WTC11 (cell line): ENCODE measurements around the gene CYP2A6. TPM values are rescaled to one million over a fixed set of nuclear protein-coding genes. Genes with fewer than 3 reads are reported as not detected.

ENCODE experiments used
- ARID4B ChIP-seq: sonication (generic); formaldehyde crosslinking; IDR thresholded peaks from 2 replicates; pipeline ENCODE4 v1.8.0; 2023; ENCODE audit warnings: missing genetic modification reagents, mild to moderate bottlenecking, borderline replicate concordance
- ATF2 ChIP-seq: sonication (generic); formaldehyde crosslinking; IDR thresholded peaks from 2 replicates; pipeline ENCODE4 v1.8.1; 2022; ENCODE audit warnings: low read depth, missing genetic modification reagents, borderline replicate concordance
- CDX4 ChIP-seq: fragments of 250-450 bp; sonication (Bioruptor Pico); IDR thresholded peaks from 2 replicates; pipeline ENCODE4 v1.9.0; 2021; ENCODE audit warnings: moderate library complexity, mild to moderate bottlenecking, inconsistent platforms, borderline replicate concordance
- CREB1 ChIP-seq: sonication (generic); formaldehyde crosslinking; IDR thresholded peaks from 2 replicates; pipeline ENCODE4 v1.8.0; 2023; ENCODE audit warnings: mild to moderate bottlenecking, missing genetic modification reagents
- E2F5 ChIP-seq: sonication (generic); formaldehyde crosslinking; IDR thresholded peaks from 2 replicates; pipeline ENCODE4 v1.8.1; 2022; ENCODE audit warnings: mild to moderate bottlenecking, moderate library complexity, missing genetic modification reagents
- ESRRA ChIP-seq: sonication (generic); formaldehyde crosslinking; IDR thresholded peaks from 2 replicates; pipeline ENCODE4 v1.8.1; 2022; ENCODE audit warnings: mild to moderate bottlenecking, missing genetic modification reagents, borderline replicate concordance
- FOXJ3 ChIP-seq: sonication (generic); formaldehyde crosslinking; IDR thresholded peaks from 2 replicates; pipeline ENCODE4 v1.9.0; 2021; ENCODE audit warnings: missing genetic modification reagents, mild to moderate bottlenecking, borderline replicate concordance
- FOXP1 ChIP-seq: sonication (generic); formaldehyde crosslinking; IDR thresholded peaks from 2 replicates; pipeline ENCODE4 v1.8.0; 2022; ENCODE audit warnings: missing genetic modification reagents, mild to moderate bottlenecking, moderate library complexity, borderline replicate concordance
- GRHL2 ChIP-seq: fragments of 250-450 bp; sonication (Bioruptor Pico); IDR thresholded peaks from 2 replicates; pipeline ENCODE4 v1.8.0; 2022; ENCODE audit warnings: mild to moderate bottlenecking, moderate library complexity; ENCODE audit not compliant: insufficient replicate concordance, severe bottlenecking
- IRF1 ChIP-seq: sonication (generic); formaldehyde crosslinking; IDR thresholded peaks from 2 replicates; pipeline ENCODE4 v1.8.0; 2023; ENCODE audit warnings: missing genetic modification reagents
- MAX ChIP-seq: sonication (generic); formaldehyde crosslinking; IDR thresholded peaks from 2 replicates; pipeline ENCODE4 v1.8.0; 2022; ENCODE audit warnings: mild to moderate bottlenecking, missing genetic modification reagents
- MLX ChIP-seq: sonication (generic); formaldehyde crosslinking; IDR thresholded peaks from 2 replicates; pipeline ENCODE4 v1.8.1; 2023; ENCODE audit warnings: mild to moderate bottlenecking, missing genetic modification reagents, moderate library complexity
- NFE2L1 ChIP-seq: sonication (generic); formaldehyde crosslinking; IDR thresholded peaks from 2 replicates; pipeline ENCODE4 v1.8.1; 2023; ENCODE audit warnings: missing genetic modification reagents
- NR1H2 ChIP-seq: sonication (generic); formaldehyde crosslinking; IDR thresholded peaks from 2 replicates; pipeline ENCODE4 v1.9.0; 2021; ENCODE audit warnings: mild to moderate bottlenecking, moderate library complexity, missing genetic modification reagents
- SMAD4 ChIP-seq: sonication (generic); formaldehyde crosslinking; IDR thresholded peaks from 2 replicates; pipeline ENCODE4 v1.8.0; 2022; ENCODE audit warnings: mild to moderate bottlenecking, missing genetic modification reagents
- SOX15 ChIP-seq: fragments of 250-450 bp; sonication (Bioruptor Pico); IDR thresholded peaks from 2 replicates; pipeline ENCODE4 v1.9.0; 2021; ENCODE audit warnings: mild to moderate bottlenecking
- TCF7 ChIP-seq: sonication (generic); formaldehyde crosslinking; IDR thresholded peaks from 2 replicates; pipeline ENCODE4 v1.8.0; 2022; ENCODE audit warnings: mild to moderate bottlenecking, low read depth, missing genetic modification reagents, moderate library complexity
- ZBTB43 ChIP-seq: sonication (generic); formaldehyde crosslinking; IDR thresholded peaks from 2 replicates; pipeline ENCODE4 v1.8.1; 2023; ENCODE audit warnings: mild to moderate bottlenecking, missing genetic modification reagents
- ZNF121 ChIP-seq: sonication (generic); formaldehyde crosslinking; IDR thresholded peaks from 2 replicates; pipeline ENCODE4 v1.8.0; 2023; ENCODE audit warnings: missing genetic modification reagents
- ZNF416 ChIP-seq: fragments of 250-450 bp; sonication (Bioruptor Pico); IDR thresholded peaks from 2 replicates; pipeline ENCODE4 v1.9.0; 2021; ENCODE audit warnings: mild to moderate bottlenecking, inconsistent platforms
- ZNF512 ChIP-seq: sonication (generic); formaldehyde crosslinking; IDR thresholded peaks from 2 replicates; pipeline ENCODE4 v1.8.1; 2022; ENCODE audit warnings: missing genetic modification reagents, borderline replicate concordance
- ZSCAN18 ChIP-seq: fragments of 250-450 bp; sonication (Bioruptor Pico); IDR thresholded peaks from 2 replicates; pipeline ENCODE4 v2.1.2; 2022; ENCODE audit warnings: mild to moderate bottlenecking, moderate library complexity
- total RNA-seq: library from RNA; stranded (reverse); gene quantifications from 3 replicates; pipeline ENCODE4 v1.2.3, GENCODE V29; 2021

The CYP2A6 gene
- total RNA-seq, 1 experiment from 2014 or later: 0.28 TPM

- TF ChIP-seq MLX (CRISPR knock-in tag) (no peak), SMAD4 (CRISPR knock-in tag) (no peak), GRHL2 (CRISPR knock-in tag) (no peak), ZBTB43 (CRISPR knock-in tag) (peak; percentile 71), ZNF512 (CRISPR knock-in tag) (no peak), ZNF416 (CRISPR knock-in tag) (no peak), FOXP1 (CRISPR knock-in tag) (0 out of 2 replicates have a peak, but pooled peaks have one; percentile 20), ARID4B (CRISPR knock-in tag) (no peak), CDX4 (CRISPR knock-in tag) (no peak), IRF1 (CRISPR knock-in tag) (no peak), E2F5 (CRISPR knock-in tag) (no peak), ZSCAN18 (CRISPR knock-in tag) (no peak), ZNF121 (CRISPR knock-in tag) (no peak), TCF7 (CRISPR knock-in tag) (no peak), MAX (CRISPR knock-in tag) (peak; percentile 90), FOXJ3 (CRISPR knock-in tag) (no peak), NFE2L1 (CRISPR knock-in tag) (no peak), SOX15 (no peak), NR1H2 (CRISPR knock-in tag) (no peak), ESRRA (CRISPR knock-in tag) (no peak), ATF2 (CRISPR knock-in tag) (no peak), CREB1 (CRISPR knock-in tag) (no peak)
Observed at GRCh38 chr19:40797963-40798682, 52.1 kb downstream of the CYP2A6 start (continued).
